Measurements from ENCODE around the gene LRIG1.

The LRIG1 gene

DNA sequence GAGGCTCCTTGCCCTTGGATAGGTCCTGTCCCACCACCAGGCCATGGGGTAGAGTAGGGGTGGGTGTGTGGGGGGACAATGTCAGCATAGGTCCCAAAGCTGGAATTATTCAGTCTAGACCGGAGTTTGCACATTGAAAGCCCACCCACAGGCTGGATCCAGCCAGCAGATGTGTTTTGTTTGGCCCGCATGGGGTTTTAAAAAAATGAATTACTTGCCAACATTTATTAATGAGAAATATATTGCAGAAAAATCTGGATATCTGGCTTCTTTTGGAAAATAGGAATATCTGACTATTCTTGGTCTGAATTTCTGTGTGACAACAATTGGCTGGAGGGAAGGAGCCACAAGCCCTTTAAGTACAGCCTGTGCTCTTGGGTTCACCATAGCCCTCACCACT, 17.3 kb upstream of the LRIG1 start:
- no peak overlapping the region for H3K27ac Mint-ChIP-seq
- H3K4me1 Mint-ChIP-seq (ENCODE audit: low read depth): no peaks in the 10 kb centered on the region
- no peaks in the 10 kb centered on the region for H3K36me3 Mint-ChIP-seq
- H3K4me3 Mint-ChIP-seq: no peak overlapping the region
- no peaks in the 10 kb centered on the region for H3K9me3 Mint-ChIP-seq (ENCODE audit: low read depth)
- peaks cover 7% of the 10 kb centered on the region for H3K27me3 Mint-ChIP-seq

DNA sequence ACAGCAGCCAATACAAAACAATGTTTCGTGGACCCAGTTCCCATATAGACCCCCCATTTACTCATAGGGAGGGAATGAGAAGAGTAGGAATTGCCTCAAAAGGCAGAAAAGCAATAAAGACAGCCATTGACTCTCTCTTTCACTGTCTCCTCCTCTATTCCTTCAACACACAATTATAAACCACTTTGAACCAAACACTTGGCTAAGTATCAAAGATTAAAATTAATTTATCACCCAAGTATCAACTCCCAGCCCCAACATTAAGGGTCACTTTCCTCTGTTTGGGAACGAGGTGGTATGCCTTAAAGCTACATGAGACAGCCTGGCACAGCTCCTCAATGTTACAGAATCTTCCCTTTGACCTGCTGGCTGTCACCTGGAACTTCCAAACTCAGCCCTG, 16.4 kb upstream of the LRIG1 start:
- peaks cover 7% of the 10 kb centered on the region for H3K27me3 Mint-ChIP-seq
- no peaks in the 10 kb centered on the region for H3K9me3 Mint-ChIP-seq (ENCODE audit: low read depth)
- no peak overlapping the region for H3K4me3 Mint-ChIP-seq
- no peaks in the 10 kb centered on the region for H3K4me1 Mint-ChIP-seq (ENCODE audit: low read depth)
- H3K27ac Mint-ChIP-seq: no peak overlapping the region
- no peaks in the 10 kb centered on the region for H3K36me3 Mint-ChIP-seq

DNA sequence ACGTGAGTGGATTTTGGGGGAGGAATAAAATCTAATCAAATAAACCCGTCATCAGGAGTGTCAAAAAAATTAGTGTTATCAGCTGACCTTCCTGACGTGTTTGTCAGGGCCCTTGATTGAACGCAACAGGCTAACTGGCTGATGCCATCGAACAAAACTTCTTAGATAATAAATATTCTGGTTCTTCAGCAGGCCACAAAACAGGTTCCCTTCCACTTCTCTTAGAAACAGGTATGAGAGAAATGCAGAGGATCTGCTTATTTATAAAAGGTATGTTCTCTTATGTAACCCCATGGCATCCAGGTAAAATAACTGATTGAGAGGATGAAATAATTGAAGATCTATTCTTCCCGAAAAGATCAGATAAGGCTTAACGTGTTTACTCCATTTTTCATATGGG, 7.6 kb upstream of the LRIG1 start:
- Mint-ChIP-seq H3K4me3 (no peak overlapping the region), H3K9me3 (ENCODE audit: low read depth) (no peaks in the 10 kb centered on the region), H3K27me3 (peaks cover 10% of the 10 kb centered on the region), H3K4me1 (ENCODE audit: low read depth) (no peaks in the 10 kb centered on the region), H3K36me3 (peaks cover 3% of the 10 kb centered on the region), H3K27ac (no peak overlapping the region)

DNA sequence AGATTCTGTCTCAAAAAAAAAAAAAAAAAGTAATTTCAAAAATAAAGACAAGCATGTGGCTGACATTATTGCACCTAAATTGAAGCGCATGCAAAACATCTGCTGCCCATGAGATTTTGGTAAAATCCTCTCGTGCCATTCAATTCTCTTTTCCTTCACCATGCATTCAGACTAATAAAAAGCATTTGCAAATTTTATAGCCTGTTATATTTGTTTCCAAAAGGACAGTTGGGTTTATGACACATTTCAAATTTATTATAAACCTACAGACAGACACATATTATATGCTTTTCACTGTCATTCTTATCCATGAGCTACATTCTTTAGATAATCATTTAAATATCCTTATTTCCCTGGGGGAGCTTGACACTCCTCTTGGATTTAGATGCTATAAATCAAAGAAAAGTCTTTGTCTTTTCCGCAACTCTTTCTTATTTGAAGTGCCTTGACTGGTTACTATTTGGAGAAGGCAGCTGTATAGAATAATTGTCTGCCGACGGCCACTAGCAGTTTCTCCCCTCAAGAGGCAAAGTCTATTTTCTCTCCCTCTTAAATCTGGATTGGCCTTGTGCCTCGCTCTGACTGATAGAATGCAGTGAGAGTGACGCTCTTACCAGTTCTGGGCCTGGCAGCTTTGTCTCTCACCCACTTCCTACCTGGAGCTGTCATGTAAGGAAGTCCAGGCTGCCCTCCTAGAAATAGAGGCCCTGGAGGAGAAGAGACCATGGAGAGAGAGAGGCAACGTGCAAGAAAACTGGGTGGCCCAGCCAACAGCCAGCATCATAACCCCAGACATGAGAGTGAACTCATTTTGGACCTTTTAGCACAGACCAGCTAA, 6.8 kb upstream of the LRIG1 start:
- H3K27me3 Mint-ChIP-seq: peaks cover 10% of the 10 kb centered on the region
- no peak overlapping the region for H3K27ac Mint-ChIP-seq
- no peaks in the 10 kb centered on the region for H3K9me3 Mint-ChIP-seq (ENCODE audit: low read depth)
- no peak overlapping the region for H3K4me3 Mint-ChIP-seq
- peaks cover under 1% of the 10 kb centered on the region for H3K4me1 Mint-ChIP-seq (ENCODE audit: low read depth)
- H3K36me3 Mint-ChIP-seq: peaks cover 3% of the 10 kb centered on the region

DNA sequence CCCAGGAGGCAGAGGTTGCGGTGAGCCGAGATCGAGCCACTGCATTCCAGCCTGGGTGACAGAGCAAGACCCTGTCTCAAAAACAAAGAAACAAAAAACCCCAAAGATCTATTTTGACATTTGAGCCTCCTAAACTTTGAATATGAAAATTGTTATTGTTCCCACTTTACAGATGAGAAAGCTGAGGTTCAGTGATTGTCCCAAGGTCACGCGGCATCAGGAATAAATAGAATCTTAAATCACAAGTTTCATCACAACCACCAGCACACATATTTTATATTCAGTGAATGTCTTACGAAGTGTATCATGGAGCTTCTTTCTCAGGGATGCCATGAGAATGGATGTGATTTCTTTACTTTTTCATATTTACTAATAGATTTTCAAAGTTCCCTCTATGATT, 5.3 kb upstream of the LRIG1 start:
- no peak overlapping the region for H3K27ac Mint-ChIP-seq
- peaks cover 2% of the 10 kb centered on the region for H3K36me3 Mint-ChIP-seq

DNA sequence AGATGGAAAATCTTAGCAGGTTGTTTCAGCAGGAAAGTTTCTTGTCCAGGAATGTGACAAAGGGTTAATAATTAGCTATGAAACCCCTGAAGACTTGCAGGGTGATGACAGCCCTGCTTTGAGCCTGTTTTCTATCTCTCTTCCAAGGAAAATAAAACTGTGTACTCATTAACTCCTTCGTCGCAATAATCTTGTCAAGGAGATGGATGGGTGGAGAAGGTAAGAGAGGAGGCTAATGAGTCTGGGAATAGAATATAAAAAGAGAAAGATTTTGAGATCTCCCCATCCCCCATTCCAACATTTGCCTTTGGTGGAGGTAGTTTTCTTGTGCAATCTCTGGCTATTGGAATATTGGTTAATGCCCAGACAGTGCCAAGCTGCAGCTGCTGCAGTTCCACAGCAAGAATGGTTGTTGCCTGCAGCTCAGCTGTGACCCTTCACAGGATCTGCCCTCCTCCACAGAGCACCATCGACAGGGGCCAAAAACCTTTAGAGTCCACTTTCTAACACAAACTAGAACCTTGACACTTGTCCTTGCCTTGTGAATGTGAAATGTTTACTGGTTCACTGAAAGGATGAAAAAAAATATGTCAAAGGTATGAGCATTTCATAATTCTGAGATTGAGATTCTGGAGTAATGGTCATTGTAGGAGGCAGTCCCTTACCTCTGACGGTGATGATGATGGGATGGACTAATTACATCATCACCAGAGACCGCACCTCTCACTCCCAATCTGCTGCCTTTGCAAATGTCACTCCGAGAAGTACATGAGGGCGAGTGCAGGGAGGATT, 4.2 kb upstream of the LRIG1 start:
- peaks cover 12% of the 10 kb centered on the region for H3K4me1 Mint-ChIP-seq (ENCODE audit: low read depth)
- no peaks in the 10 kb centered on the region for H3K9me3 Mint-ChIP-seq (ENCODE audit: low read depth)
- H3K36me3 Mint-ChIP-seq: no peaks in the 10 kb centered on the region
- no peak overlapping the region for H3K27ac Mint-ChIP-seq
- H3K27me3 Mint-ChIP-seq: peaks cover 2% of the 10 kb centered on the region
- no peak overlapping the region for H3K4me3 Mint-ChIP-seq

More for the DNA sequence above, 5.3 kb upstream of the LRIG1 start:
- Mint-ChIP-seq H3K9me3 (ENCODE audit: low read depth) (no peaks in the 10 kb centered on the region), H3K4me3 (no peak overlapping the region), H3K4me1 (ENCODE audit: low read depth) (peaks cover 11% of the 10 kb centered on the region), H3K27me3 (peaks cover 4% of the 10 kb centered on the region)

DNA sequence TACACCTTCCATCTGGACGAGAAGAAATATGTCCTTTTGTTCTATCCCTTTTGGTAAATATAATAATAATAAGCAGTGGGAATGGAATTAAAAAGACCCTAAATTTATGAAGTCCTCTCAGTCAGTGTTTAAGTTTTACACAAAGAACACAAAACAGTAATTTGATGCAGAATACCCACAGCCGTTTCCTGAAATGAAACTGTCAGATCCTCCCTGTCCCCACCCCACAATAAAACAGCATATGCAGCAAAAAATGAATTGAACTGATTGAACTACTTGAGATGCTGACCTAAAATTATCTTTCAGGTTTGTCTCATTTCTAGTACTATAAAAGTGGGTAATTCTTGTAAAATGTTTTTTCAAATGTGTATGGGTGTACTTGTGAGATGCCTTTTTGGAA, 2.2 kb upstream of the LRIG1 start:
- H3K9me3 Mint-ChIP-seq (ENCODE audit: low read depth): no peaks in the 10 kb centered on the region

DNA sequence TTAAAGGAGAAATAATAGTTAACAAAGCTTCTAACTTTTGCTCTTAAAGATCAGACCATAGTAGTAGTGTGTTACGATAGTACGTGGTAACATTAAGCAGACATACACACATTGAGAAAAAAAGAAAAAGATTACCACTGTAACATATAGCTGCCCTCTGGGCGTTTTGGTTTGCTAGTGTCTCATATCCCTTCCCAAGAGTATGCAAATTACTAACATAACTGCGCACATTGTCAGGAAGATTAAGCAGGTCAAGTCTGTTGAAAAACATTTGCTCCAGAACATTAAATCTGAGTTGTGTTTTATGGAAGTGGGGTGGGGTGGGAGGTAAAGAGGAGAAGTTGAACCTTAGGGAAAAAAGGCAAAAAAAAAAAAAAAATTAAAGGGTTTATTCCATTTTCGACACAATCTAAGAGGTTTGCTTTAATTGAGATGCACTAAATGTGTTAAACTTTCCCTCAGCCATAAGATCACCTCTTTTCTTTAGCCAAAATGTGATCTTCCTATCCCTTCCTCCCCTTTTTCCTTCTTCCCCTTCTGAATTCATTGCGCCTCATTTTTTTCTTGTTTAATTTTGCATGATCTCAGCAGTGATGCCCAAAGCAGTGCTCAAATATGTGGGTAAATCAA, 1.5 kb upstream of the LRIG1 start:
- H3K4me3 Mint-ChIP-seq: peak overlapping the region; percentile 79
- H3K27me3 Mint-ChIP-seq: peaks cover 2% of the 10 kb centered on the region
- H3K9me3 Mint-ChIP-seq (ENCODE audit: low read depth): no peaks in the 10 kb centered on the region
- H3K4me1 Mint-ChIP-seq (ENCODE audit: low read depth): peaks cover 37% of the 10 kb centered on the region
- no peak overlapping the region for H3K27ac Mint-ChIP-seq
- no peaks in the 10 kb centered on the region for H3K36me3 Mint-ChIP-seq

More for the DNA sequence above, 2.2 kb upstream of the LRIG1 start:
- Mint-ChIP-seq H3K36me3 (no peaks in the 10 kb centered on the region), H3K4me3 (no peak overlapping the region), H3K27me3 (peaks cover 2% of the 10 kb centered on the region), H3K27ac (no peak overlapping the region), H3K4me1 (ENCODE audit: low read depth) (peaks cover 31% of the 10 kb centered on the region)

DNA sequence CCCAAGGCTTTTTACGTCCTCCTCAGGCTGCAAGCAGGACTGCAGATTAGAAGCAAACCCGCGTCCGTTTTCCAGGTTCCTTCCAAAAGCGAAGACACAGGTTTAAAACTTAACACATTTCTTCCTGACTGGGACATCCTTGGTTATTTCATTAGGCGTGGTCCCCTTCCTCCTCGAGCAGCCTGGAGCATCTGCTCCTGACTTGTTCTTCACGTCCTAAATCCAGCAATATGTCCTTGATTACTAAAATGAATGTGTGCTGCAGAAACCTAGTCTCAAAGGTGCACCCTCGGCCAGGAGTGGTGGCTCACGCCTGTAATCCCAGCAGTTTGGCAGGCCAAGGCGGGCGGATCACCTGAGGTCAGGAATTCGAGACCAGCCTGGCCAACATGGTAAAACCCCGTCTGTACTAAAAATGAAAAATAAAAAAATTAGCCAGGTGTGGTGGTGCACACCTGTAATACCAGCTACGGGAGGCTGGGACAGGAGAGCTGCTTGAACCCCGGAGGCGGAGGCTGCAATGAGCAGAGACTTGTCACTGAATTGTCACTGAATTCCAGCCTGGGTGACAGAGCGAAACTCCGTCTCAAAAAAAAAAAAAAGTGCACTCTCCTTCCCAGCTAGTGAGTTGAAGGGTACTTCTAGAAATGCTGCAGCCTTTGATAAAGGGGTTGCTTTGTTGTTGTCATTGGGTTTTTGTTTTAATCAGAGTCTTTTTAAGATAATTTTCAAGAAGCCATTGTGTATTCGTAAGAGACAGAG, 842 bp upstream of the LRIG1 start:
- Mint-ChIP-seq H3K9me3 (ENCODE audit: low read depth) (no peaks in the 10 kb centered on the region), H3K4me1 (ENCODE audit: low read depth) (peaks cover 44% of the 10 kb centered on the region), H3K4me3 (peak overlapping the region; percentile 79), H3K27me3 (peaks cover 2% of the 10 kb centered on the region), H3K36me3 (no peaks in the 10 kb centered on the region), H3K27ac (no peak overlapping the region)

DNA sequence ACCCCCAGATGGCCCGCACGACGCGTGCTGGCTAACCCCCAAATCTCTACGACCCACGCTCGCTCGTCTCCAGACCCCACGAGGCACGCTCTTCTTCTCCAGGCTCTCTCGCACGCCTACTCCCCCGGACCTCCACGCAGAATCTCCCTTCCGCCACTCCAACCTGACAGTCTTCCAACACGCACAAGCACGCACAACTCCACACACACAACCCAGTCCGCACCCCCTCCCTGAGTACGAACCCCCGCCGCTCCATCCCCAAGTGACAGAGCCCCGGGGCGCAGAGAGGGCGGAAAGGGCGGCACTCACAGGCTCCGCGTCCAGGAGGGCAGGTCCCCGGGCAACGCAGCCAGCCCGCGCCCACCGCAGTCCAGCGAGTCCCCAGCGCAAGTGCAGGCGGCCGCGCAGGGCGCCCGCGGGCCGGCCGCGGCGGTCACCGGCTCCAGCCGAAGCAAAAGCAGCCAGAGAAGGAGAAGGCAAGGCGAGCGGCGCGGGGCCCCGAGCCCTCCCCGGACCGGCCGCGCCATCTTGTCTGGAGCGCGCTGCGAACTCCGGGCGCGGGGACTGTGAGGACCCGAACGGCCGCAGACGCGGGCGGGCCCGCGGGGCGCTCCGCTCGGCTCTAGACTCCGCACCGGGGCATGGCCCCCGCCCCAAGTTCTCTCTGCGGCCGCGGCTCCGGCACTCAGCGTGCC, 794 bp downstream of the LRIG1 start:
- no peaks in the 10 kb centered on the region for H3K36me3 Mint-ChIP-seq
- peak overlapping the region; percentile 92 for H3K4me3 Mint-ChIP-seq
- peak overlapping the region; percentile 86 for H3K27ac Mint-ChIP-seq
- H3K4me1 Mint-ChIP-seq (ENCODE audit: low read depth): peaks cover 60% of the 10 kb centered on the region
- peaks cover 2% of the 10 kb centered on the region for H3K27me3 Mint-ChIP-seq
- H3K9me3 Mint-ChIP-seq (ENCODE audit: low read depth): no peaks in the 10 kb centered on the region

DNA sequence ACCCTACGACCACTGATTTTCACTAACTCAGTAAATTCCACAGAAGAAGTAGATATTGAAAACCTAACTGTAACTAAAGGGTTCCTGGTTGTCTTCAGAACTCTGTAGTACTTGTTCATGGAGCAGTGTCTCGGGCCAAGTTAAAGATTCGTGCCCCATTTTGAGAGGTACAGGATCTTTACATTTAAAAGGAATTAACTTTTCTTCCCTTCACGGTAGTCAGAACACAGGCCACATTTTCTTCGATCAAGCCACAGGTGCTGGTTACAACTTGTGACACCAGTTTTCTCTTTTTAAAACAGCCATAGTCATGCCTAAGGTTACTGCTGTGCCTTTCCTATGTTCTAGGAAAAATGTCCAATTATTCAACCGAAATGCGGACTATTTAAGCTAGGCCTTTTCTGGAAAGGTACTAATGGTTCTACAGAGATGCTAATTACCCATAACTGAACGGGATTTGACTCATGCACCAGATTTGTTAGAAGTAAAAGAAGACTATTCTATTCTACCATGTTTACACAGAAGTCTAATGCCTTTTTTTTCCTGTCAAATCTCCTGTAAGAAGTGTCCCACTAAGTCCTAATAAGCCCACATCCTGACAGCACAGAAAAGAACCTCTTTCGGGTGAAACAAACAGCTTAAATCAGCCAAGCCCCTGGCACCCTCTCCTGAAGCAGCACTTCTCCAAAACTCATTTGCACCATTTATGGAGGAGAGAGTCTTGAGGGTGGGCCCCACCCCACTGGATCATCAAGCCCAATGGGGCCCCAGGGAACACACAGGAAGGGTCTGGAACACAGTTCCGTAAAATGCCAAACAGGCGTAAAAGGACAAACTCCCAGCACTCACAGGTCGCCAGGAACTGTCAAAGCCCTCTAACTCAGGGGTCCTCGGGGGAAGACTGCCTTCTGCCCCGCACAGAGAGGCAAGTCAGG, 1.9 kb downstream of the LRIG1 start:
- Mint-ChIP-seq H3K4me3 (peak overlapping the region; percentile 92), H3K36me3 (no peaks in the 10 kb centered on the region), H3K9me3 (ENCODE audit: low read depth) (no peaks in the 10 kb centered on the region), H3K27me3 (no peaks in the 10 kb centered on the region), H3K27ac (peak overlapping the region; percentile 86), H3K4me1 (ENCODE audit: low read depth) (peaks cover 69% of the 10 kb centered on the region)

DNA sequence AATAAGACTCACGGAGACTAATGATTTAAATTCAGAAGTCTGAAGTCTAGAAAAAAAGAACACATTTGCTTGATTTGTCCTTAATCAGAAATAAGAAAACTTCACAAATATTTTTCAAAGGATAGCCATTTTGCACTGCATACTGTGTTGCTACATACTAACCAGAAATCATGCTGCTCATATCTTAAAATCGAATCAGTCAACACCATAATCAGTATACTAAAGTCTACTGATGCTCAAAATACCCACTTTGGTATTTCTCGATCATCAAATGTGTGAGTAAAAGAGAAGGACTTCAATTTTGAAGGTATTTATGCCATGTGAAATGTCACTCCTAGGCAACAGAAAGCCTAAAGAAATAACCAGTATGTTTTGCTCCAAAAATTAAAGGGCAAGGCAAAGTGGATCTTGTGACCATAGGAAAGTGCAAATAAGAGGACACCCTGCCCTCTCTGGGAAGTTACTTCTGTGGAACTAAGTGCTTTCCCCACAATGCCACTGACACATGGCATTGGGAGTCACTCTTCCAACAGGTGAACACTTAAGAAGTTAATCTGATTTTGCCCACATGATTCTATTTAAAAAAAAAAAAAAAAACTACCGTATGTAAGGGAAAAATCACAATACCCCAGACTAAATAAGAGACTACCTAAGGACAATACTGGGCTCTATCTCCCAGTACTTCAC, 2.7 kb downstream of the LRIG1 start:
- peak overlapping the region; percentile 68 for H3K27ac Mint-ChIP-seq

More for the DNA sequence above, 2.7 kb downstream of the LRIG1 start:
- H3K27me3 Mint-ChIP-seq: no peaks in the 10 kb centered on the region
- peaks cover 76% of the 10 kb centered on the region for H3K4me1 Mint-ChIP-seq (ENCODE audit: low read depth)
- no peaks in the 10 kb centered on the region for H3K9me3 Mint-ChIP-seq (ENCODE audit: low read depth)
- H3K4me3 Mint-ChIP-seq: peak overlapping the region; percentile 92
- H3K36me3 Mint-ChIP-seq: no peaks in the 10 kb centered on the region

Data from activated naive CD8-positive, alpha-beta T cell (primary cell).